HCT116 (cell line): Measurements from ENCODE around the gene DNAJC7. TPM values are rescaled to one million over a fixed set of nuclear protein-coding genes. Genes with fewer than 3 reads are reported as not detected.
A peak's percentile ranks its signal among the peaks of the same experiment; 100 is the strongest.

ENCODE experiments used
- ATAC-seq: fragments of 200-7000 bp; cut with Tn5 transposase; 2 replicates; pipeline ENCODE4 v1.9.1; 2020; ENCODE audit warnings: mild to moderate bottlenecking, moderate library complexity
- BruUV-seq: library from RNA; stranded (reverse); fragments of 400-500 nt; replicated peaks from 2 replicates; lab custom pipeline; 2021; lab: Mats Ljungman, UMichigan
- CTCF ChIA-PET: fragments of 300-600 bp; sonication (Branson Sonifier 250); formaldehyde crosslinking; loops from one replicate; lab custom pipeline; 2021; ENCODE audit warnings: antibody characterized with exemption; lab: Charles Lee
- POLR2A ChIA-PET: fragments of 300-600, 350-600 bp; sonication (Branson Sonifier 250); formaldehyde crosslinking; loops from one replicate; lab custom pipeline; 2021; ENCODE audit warnings: antibody characterized with exemption; lab: Charles Lee
- RAD21 ChIA-PET, 2 experiments: fragments of 300-600 bp; sonication (Branson Sonifier 250); formaldehyde crosslinking; loops; one replicate each; lab custom pipeline; 2023; ENCODE audit warnings: low total read pairs in 2 of 2; ENCODE audit not compliant: uncharacterized antibody in 2 of 2, unreplicated experiment in 2 of 2, low non-redundant PET in 1 of 2; lab: Charles Lee
- DNase-seq: peaks from one replicate; pipeline ENCODE4 v3.0.0-alpha.2; 2010; ENCODE audit warnings: low read depth, low spot score
- H2AFZ ChIP-seq: fragments of 200-600 bp; shearing (Covaris generic), sonication (generic); 2 replicates; pipeline ENCODE4 v1.6.1; 2017; ENCODE audit warnings: low read depth, mixed run types, mixed read lengths, antibody characterized with exemption, low read length; ENCODE audit not compliant: poor library complexity, severe bottlenecking
- H3K27ac ChIP-seq: 2 replicates; pipeline ENCODE4 v1.5.1; 2012; ENCODE audit warnings: low read depth, low read length
- H3K27me3 ChIP-seq: fragments of 200-600 bp; sonication (generic); 2 replicates; pipeline ENCODE4 v1.6.1; 2016; ENCODE audit warnings: mixed run types, low read length, mixed read lengths; ENCODE audit not compliant: insufficient read depth
- H3K36me3 ChIP-seq, 2 experiments: fragments of 200-500 bp in 1 of 2; fragments of 200-600 bp in 1 of 2; sonication (Bioruptor generic) in 1 of 2; sonication (generic) in 1 of 2; 2 replicates each; pipeline versions ENCODE4 v1.5.1 to v1.6.1; 2014 to 2016; ENCODE audit warnings: low read length in 2 of 2, inconsistent platforms in 1 of 2, mixed read lengths in 1 of 2, mixed run types in 1 of 2; ENCODE audit not compliant: insufficient read depth in 2 of 2, control insufficient read depth in 1 of 2
- H3K4me1 ChIP-seq, 2 experiments: fragments of 200-600 bp in 1 of 2; sonication (generic) in 1 of 2; 2 replicates each; pipeline versions ENCODE4 v1.5.1 to v1.6.1; 2012 to 2017; ENCODE audit warnings: low read length in 2 of 2, inconsistent platforms in 1 of 2, mild to moderate bottlenecking in 1 of 2, mixed read lengths in 1 of 2, mixed run types in 1 of 2, moderate library complexity in 1 of 2; ENCODE audit not compliant: insufficient read depth in 2 of 2, control insufficient read depth in 1 of 2
- H3K4me2 ChIP-seq: fragments of 200-600 bp; sonication (generic); 2 replicates; pipeline ENCODE4 v1.6.1; 2017; ENCODE audit warnings: mixed run types, low read length, mixed read lengths
- H3K4me3 ChIP-seq, 2 experiments: fragments of 200-600 bp in 1 of 2; sonication (generic) in 1 of 2; replicated peaks in 1 of 2; 2 replicates each; pipeline ENCODE4 v1.5.1; 2011 to 2016; ENCODE audit warnings: low read length in 2 of 2, control low read depth in 1 of 2, low read depth in 1 of 2, mild to moderate bottlenecking in 1 of 2, mixed read lengths in 1 of 2, mixed run types in 1 of 2
- H3K79me2 ChIP-seq: fragments of 200-600 bp; sonication (generic); 2 replicates; pipeline ENCODE4 v1.6.1; 2017; ENCODE audit warnings: mild to moderate bottlenecking, mixed run types, low read length, moderate library complexity, mixed read lengths; ENCODE audit not compliant: insufficient read depth
- H3K9ac ChIP-seq: fragments of 200-600 bp; sonication (generic); 2 replicates; pipeline ENCODE4 v1.6.1; 2016; ENCODE audit warnings: low read length, mixed read lengths
- H3K9me2 ChIP-seq: fragments of 200-600 bp; sonication (generic), shearing (Covaris generic); 2 replicates; pipeline ENCODE4 v1.6.1; 2017; ENCODE audit warnings: mixed run types, mild to moderate bottlenecking, moderate library complexity; ENCODE audit not compliant: insufficient read depth
- H3K9me3 ChIP-seq, 2 experiments: fragments of 200-500 bp in 1 of 2; fragments of 200-600 bp in 1 of 2; sonication (Bioruptor generic) in 1 of 2; sonication (generic) in 1 of 2; 2 replicates each; pipeline ENCODE4 v1.6.1; 2014 to 2017; ENCODE audit warnings: low read length in 2 of 2, mixed read lengths in 2 of 2, inconsistent platforms in 1 of 2, low read depth in 1 of 2, mild to moderate bottlenecking in 1 of 2, mixed run types in 1 of 2, moderate library complexity in 1 of 2; ENCODE audit not compliant: control insufficient read depth in 1 of 2, insufficient read depth in 1 of 2
- H4K20me1 ChIP-seq: fragments of 200-600 bp; sonication (generic), shearing (Covaris generic); 2 replicates; pipeline ENCODE4 v1.6.1; 2017; ENCODE audit warnings: mixed run types, mild to moderate bottlenecking, moderate library complexity; ENCODE audit not compliant: insufficient read depth
- CEBPB ChIP-seq: IDR thresholded peaks from 2 replicates; pipeline ENCODE4 v1.6.1; 2012; ENCODE audit warnings: low read depth
- FOSL1 ChIP-seq: IDR thresholded peaks from 2 replicates; pipeline ENCODE4 v1.6.1; 2012; ENCODE audit warnings: low read depth
- JUND ChIP-seq: IDR thresholded peaks from 2 replicates; pipeline ENCODE4 v1.6.1; 2012
- ZBTB33 ChIP-seq: IDR thresholded peaks from 2 replicates; pipeline ENCODE4 v1.6.1; 2011; ENCODE audit warnings: mild to moderate bottlenecking, low read length, moderate library complexity; ENCODE audit not compliant: insufficient replicate concordance; ENCODE audit errors: extremely low read depth
- intact Hi-C: fragments of 100-400 bp; cut with micrococcal nuclease; formaldehyde crosslinking; loops from 2 replicates; pipeline ENCODE4 v1.10.0; 2022
- total RNA-seq: library from RNA; stranded (reverse); gene quantifications from one replicate; pipeline ENCODE4 v1.2.1, GENCODE V29; 2021; ENCODE audit not compliant: unreplicated experiment

DNAJC7 gene
- total RNA-seq, 1 experiment from 2014 or later: 113 TPM

- no peak overlapping the region for H3K4me3 ChIP-seq
- ChIA-PET CTCF (no interaction called here), POLR2A (no interaction called here), RAD21 (no interaction called here)
- peaks cover 0 to under 1% of the 10 kb centered on the region in 2 experiments; a peak in 3 of 4 replicates for H3K4me1 ChIP-seq
- no peak overlapping the region for H2AFZ ChIP-seq
- peaks cover 40 to 51% of the 10 kb centered on the region in 2 experiments; a peak in 3 of 4 replicates for H3K36me3 ChIP-seq
- H4K20me1 ChIP-seq: no peaks in the 10 kb centered on the region
- no peaks in the 10 kb centered on the region for H3K9me2 ChIP-seq
- TF ChIP-seq JUND (no peak), CEBPB (no peak), ZBTB33 (no peak), FOSL1 (no peak)
- peaks cover 11% of the 10 kb centered on the region for H3K79me2 ChIP-seq
- 0 out of 2 replicates have a peak, but pooled peaks have one; percentile 21 for ATAC-seq
- H3K9me3 ChIP-seq: no peaks in the 10 kb centered on the region
- H3K4me2 ChIP-seq: no peak overlapping the region
- no peak overlapping the region for H3K27ac ChIP-seq
- intact Hi-C loops: no loop called here
- no TSS peak for BruUV-seq
- DNase-seq: no peak
- H3K9ac ChIP-seq: no peak overlapping the region
- H3K27me3 ChIP-seq: no peaks in the 10 kb centered on the region
Measured at GRCh38 chr17:41972571-41973407, 44.5 kb downstream of the DNAJC7 start.
